Stomach (tissue), 4 donors: ENCODE results near the gene BEST1.
"Not testable (repeated sequence)": the region's sequence is repeated elsewhere in the genome, so short reads cannot be mapped to it uniquely, and the experiment has no call there.

Experiments used
- EP300 ChIP-seq: sonication (generic); formaldehyde crosslinking; IDR thresholded peaks from one replicate; pipeline ENCODE4 v1.6.1; 2017; ENCODE audit warnings: antibody characterized with exemption
- POLR2AphosphoS5 ChIP-seq, 3 donors: sonication (generic); formaldehyde crosslinking; IDR thresholded peaks; one replicate each; pipeline ENCODE4 v1.6.1; 2016; ENCODE audit warnings: antibody characterized with exemption in 3 of 3
- TF ChIP-seq, protein P1 (sequence below), 7 experiments: fragments of 450-650 bp in 4 of 7; fragments of 200-600 bp in 3 of 7; sonication (generic) in 3 of 7; IDR thresholded peaks; one replicate each; pipeline ENCODE4 v1.5.1; 2016 to 2019; ENCODE audit warnings: antibody characterized with exemption in 7 of 7, control low read depth in 2 of 7, mild to moderate bottlenecking in 1 of 7

- TF ChIP-seq, protein P1, sequence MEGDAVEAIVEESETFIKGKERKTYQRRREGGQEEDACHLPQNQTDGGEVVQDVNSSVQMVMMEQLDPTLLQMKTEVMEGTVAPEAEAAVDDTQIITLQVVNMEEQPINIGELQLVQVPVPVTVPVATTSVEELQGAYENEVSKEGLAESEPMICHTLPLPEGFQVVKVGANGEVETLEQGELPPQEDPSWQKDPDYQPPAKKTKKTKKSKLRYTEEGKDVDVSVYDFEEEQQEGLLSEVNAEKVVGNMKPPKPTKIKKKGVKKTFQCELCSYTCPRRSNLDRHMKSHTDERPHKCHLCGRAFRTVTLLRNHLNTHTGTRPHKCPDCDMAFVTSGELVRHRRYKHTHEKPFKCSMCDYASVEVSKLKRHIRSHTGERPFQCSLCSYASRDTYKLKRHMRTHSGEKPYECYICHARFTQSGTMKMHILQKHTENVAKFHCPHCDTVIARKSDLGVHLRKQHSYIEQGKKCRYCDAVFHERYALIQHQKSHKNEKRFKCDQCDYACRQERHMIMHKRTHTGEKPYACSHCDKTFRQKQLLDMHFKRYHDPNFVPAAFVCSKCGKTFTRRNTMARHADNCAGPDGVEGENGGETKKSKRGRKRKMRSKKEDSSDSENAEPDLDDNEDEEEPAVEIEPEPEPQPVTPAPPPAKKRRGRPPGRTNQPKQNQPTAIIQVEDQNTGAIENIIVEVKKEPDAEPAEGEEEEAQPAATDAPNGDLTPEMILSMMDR (IDR thresholded peaks at IDR 0.05) = not testable (repeated sequence)
- not testable (repeated sequence) for TF ChIP-seq POLR2AphosphoS5 (IDR thresholded peaks at IDR 0.05); EP300
Observed at GRCh38 chr11:61953632-61954031, 3.5 kb downstream of the BEST1 start.
